Hematopoietic multipotent progenitor cell treated with erythropoietin and hydrocortisone succinate and interleukin-3 and kit ligand, for 15 days (in vitro differentiated cells): ENCODE data around the gene SARM1.
A peak's percentile ranks its signal among the peaks of the same experiment; 100 is the strongest.

Source experiments
- DNase-seq: peaks from one replicate; pipeline ENCODE4 v3.0.0-alpha.2; 2015; ENCODE audit warnings: low spot score

The SARM1 gene

DNA sequence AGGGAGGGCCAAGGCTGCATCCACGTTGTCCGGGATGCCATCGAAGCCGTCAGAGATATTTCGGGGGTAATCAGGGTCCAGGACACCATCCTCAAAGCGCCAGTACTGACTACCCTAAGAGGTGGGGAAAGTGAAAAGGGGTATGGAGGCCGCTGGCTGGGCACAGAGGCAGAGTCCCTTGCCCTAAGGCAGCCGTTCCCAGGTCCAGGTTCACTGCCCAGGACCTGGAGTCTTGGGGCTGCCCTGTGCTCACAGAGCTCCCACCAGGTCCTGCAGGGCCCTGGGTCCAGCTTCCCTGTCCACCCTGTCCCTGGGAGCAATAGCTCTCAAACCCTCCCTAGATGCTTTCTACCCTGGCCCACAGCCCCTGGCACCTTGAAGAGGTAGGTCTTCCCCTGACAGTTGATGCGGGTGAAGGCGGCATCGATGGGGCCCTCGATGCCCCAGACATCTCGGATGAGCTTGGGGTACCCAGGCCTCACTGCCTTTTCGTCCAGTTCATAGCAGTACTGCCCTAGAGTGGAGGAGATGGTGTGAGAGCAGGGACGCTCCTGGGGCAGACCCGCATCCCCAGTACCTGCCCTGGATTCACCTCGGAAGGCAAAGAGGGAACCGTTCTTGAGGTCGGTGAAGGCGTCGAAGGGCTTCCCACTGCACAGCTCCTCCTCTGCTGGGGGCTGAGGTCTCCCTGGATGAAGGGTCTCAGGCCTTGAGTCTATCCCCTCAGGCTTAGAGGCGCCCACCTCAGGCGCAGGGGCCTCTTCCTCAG is 2.4 kb upstream of the SARM1 start:
- no peak for DNase-seq

DNA sequence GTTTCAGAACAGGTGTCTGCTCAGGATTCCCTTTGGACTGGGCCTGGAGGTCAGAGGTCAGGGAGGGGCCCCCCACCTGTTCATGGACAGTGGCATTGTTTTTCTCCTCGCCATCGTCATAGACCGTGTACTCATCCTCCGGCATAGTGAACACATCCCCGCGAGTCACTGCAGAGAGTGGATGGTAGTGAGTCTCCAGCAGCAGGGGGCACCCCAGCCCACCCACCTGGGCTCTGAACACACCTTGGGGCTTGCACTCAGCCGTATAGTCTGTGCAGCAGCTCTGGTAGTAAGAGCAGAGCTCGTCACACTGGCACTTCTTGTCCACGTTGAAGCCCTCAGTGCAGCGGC is 1.8 kb upstream of the SARM1 start:
- DNase-seq: no peak

DNA sequence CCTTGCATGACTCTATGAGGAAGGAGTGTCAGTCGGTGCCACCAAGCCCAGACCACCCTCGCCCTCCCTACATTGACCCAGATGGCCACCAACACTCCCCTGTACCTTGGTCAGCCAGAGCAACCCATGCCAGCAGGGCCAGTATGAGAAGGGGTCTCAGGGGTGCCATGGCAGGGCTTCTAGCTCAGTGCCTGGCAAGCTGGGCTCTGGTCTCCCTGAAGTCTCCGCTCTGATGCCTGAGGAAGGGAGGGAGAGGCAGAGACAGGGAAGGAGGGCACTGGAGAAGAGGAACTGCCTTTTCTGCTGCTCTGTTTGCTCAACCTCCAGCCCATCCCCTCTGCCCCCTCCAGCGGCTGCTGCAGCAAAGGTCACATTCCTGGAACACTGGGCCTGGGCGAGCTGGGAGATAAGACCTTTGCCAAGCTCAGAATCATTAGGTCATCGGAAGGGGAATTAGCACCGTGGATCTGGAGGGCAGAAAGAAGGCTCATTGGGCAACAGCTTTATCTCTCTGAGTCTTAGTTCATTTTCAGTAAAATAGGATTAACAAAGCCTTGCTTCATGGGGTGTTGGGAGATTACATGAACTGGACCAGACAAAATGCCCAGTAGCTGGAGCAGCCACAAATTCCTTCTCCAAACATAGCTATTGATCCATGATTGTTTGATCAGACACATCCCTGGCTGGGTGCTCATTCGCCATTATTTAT is 1.3 kb upstream of the SARM1 start, which contains the start of gene VTN:
Gene VTN, minus strand, starts transcription at position 273 of the 709 bp plus-strand sequence. Its CDS starts 104 bp downstream, at position 169.
- DNase-seq: no peak

DNA sequence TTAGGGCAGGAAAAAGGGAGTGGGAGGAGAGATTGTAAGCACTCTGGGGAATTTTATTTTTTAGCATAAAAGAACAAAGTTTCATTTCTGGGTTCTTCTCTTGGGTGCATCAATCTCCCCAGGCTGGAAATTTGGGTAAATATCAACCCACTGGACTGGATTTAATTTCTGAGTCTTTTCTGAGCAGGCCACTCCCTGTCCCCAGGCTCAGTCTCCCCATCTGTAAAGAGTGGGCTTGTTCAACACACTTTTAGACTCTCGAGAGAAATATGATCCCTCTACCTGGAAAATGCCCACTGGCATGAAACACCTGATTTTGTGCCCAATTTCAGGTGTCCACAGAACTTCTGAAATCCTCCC is 770 bp upstream of the SARM1 start:
- DNase-seq: no peak

DNA sequence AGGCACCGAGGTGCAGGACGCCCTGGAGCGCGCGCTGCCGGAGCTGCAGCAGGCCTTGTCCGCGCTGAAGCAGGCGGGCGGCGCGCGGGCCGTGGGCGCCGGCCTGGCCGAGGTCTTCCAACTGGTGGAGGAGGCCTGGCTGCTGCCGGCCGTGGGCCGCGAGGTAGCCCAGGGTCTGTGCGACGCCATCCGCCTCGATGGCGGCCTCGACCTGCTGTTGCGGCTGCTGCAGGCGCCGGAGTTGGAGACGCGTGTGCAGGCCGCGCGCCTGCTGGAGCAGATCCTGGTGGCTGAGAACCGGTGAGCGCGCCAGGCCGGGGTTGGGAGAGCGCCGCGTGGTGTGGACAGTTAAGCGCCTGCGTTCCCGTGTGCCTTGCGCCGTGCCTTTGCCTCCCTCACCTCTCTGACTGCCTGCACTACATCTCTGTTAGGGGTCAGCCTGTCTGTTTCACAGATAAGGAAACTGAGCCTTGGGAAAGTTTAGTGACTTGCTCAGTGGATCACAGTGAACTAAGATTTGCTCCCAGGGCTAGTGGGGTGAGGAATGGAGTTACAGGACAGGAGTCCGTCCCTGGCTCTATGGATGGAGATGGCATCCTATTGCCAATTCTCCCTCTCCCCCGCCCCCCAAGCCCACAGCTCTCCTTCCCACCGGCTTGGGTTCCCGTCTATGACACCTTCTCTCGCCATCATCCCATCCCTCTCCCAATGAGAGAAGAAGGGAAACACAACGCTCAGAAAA is 880 bp downstream of the SARM1 start:
- DNase-seq: no peak

DNA sequence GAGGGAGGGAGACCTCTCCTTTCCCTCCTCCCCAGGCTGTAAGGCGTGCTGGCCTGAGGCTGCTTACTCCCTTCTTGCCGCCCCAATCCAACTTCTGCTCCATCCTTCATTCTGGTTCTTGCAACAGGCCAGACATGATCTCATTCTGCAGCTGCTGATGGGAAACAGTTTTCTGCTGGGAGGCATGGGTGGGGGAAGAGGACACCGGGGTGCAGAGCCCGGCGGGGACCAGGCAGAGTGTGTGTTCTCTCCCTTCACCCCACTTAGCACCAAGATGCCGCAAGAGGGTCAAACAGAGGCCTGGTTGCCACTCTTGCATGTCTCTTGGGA is 1.4 kb downstream of the SARM1 start:
- DNase-seq: no peak

DNA sequence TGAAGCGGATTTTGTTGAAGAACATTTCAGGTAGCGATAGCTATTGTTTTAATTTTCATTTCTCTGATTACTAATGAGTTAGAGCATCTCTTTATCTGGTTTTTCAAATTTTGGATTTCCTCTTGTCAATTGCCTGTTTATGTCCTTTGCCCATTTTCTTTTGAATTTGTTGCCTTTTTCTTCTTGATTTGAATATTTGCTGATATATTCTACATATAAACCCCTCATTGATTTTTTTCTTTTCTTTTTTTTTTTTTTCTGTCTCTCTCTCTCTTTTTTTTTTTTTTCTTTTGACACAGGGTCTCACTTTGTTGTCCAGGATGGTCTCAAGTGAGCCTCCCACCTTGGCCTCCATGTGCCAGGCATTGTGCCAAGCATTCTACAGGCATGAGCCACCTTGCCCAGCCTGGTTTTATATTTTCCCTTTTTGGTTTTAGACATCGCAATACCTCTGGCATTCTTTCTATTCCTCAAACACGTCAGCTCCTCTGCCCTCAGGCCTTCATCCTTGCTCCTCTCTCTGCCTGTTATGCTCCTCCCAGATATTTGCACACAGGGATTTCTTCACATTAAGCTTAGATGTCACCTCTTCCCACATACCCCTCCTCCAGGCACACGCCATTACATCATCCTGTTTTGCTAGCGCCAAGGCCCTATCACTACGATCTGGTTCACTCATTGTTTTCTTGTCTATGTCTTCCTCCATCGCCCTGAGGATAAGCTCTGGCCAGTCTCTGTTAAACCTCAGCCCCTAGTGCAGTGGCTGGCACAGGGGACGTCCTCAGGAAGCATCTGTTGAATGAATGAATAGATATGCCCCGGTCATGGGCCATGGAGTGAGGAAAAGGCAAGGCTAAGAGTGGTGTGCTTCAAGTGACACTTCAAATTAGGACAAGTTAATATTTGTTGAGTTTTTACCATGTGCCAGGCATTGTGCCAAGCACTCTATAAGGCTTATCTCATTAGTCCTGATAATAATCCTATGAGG is 8.6 kb downstream of the SARM1 start:
- DNase-seq: no peak

DNA sequence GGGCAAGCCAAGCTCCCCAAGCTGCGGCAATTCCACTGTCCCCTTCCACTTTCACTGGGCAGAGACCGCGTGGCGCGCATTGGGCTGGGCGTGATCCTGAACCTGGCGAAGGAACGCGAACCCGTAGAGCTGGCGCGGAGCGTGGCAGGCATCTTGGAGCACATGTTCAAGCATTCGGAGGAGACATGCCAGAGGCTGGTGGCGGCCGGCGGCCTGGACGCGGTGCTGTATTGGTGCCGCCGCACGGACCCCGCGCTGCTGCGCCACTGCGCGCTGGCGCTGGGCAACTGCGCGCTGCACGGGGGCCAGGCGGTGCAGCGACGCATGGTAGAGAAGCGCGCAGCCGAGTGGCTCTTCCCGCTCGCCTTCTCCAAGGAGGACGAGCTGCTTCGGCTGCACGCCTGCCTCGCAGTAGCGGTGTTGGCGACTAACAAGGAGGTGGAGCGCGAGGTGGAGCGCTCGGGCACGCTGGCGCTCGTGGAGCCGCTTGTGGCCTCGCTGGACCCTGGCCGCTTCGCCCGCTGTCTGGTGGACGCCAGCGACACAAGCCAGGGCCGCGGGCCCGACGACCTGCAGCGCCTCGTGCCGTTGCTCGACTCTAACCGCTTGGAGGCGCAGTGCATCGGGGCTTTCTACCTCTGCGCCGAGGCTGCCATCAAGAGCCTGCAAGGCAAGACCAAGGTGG is 9.8 kb downstream of the SARM1 start:
- no peak for DNase-seq

DNA sequence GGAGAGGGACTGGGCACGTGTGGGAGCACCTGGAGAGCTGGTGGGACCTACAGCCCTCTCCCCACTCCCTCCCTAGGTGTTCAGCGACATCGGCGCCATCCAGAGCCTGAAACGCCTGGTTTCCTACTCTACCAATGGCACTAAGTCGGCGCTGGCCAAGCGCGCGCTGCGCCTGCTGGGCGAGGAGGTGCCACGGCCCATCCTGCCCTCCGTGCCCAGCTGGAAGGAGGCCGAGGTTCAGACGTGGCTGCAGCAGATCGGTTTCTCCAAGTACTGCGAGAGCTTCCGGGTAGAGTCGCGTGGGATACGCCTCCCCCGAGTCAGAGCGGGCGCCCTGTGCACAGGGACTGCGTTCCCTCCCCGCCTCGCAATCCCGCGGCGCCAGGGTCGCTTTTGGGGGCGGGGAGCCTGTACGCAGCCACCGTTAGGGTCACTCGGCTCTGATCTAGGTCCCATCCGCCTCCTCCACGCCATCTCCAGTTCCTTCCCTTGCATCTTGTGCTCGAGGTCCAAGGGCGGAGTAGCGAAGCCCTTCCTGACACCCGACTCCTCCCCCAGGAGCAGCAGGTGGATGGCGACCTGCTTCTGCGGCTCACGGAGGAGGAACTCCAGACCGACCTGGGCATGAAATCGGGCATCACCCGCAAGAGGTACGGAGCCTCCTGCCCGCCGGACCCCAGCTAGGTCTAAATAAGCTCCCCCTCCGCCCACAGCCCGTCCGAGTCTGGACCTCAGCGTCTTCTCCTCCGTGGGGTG is 13.0 kb downstream of the SARM1 start:
- DNase-seq: peak; percentile 15

DNA sequence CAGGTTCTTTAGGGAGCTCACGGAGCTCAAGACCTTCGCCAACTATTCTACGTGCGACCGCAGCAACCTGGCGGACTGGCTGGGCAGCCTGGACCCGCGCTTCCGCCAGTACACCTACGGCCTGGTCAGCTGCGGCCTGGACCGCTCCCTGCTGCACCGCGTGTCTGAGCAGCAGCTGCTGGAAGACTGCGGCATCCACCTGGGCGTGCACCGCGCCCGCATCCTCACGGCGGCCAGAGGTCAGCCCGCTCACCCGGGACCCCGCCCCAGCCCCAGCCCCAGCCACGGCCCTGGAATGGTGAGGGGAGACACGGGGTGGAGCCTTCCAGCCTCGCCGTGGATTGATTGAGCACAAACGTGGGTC is 13.5 kb downstream of the SARM1 start:
- no peak for DNase-seq

DNA sequence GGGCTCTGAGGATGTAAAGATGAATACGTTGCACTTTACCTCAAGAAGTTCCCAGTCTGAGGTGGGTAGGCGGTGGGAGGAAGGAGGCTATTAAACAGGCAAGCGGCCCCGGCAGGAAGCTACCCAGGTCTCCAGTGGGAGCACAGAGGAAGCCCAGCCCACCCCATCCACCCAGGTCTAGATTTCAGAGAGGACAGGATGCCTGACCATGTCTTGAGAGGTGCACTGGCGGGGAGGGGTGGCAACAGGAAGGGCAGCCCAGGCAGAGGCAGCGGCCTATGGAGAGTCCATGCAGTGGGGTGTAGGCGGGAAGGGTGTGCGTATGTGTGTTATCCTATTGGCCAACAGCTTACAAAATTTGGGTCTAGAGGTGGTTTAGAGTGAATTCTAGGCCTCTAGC is 13.9 kb downstream of the SARM1 start:
- no peak for DNase-seq

DNA sequence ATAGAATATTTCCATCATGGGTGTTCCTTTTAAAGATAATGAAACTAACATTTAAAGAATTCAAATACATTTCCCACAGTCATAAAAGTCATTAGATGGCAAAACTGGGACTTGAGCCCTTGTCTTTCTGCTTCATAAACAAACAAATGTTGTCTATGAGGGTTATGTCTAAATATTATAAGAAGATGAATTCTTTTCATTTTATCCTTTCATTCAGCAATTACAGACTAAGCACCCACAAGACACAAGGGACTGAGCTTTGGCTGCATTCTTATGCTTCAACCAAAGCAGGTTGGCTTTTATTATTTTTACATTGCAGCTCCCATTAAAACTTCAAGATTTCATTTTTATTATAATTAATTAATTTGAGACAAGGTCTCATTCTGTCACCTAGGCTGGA is 14.9 kb downstream of the SARM1 start:
- DNase-seq: no peak

DNA sequence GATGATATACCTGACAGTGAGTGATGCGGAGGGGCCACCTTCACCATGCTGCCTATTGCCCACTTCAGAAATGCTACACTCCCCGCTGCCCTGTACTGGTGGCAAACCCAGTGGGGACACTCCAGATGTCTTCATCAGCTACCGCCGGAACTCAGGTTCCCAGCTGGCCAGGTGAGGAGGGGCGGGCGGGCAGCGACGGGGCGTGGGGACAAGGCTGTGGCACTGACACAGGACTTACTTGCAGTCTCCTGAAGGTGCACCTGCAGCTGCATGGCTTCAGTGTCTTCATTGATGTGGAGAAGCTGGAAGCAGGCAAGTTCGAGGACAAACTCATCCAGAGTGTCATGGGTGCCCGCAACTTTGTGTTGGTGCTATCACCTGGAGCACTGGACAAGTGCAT is 16.6 kb downstream of the SARM1 start:
- no peak for DNase-seq

DNA sequence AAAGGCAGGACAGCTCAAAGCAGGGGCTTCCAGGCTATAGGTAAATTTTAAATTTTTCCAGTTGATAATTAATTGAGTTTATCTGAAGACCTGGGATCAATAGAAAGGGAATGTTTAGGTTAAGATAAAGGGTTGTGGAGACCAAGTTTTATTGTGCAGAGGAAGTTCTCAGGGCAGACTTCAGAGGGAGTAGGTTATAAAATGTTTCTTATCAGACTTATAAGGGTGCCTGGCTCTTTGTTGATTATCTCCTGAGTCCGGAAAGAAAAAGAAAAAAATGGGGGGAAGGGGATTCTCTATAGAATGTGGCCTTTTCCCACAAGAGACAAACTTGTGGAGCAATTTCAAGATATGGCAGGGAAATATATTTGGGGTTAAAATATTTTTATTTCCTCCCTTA is 18.6 kb downstream of the SARM1 start:
- DNase-seq: no peak

DNA sequence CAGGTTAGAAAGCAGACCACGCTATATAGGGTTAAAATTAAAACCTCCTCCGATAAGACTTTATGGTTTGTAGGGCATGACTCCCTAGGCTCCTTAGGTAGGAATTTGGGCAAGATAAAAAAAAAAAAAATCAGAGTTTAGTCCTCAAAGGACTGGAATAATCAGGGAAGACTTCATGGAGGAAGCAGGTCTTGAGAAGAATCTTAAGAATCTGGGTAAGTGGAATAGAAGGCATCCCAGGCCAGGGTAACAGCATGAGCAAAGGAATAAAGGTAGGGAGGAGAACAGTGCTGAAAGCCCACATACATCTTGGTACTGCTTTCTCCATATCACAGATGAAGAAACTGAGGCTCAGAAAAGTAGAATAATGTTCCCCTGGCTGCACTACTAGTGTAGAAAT is 19.1 kb downstream of the SARM1 start:
- no peak for DNase-seq

DNA sequence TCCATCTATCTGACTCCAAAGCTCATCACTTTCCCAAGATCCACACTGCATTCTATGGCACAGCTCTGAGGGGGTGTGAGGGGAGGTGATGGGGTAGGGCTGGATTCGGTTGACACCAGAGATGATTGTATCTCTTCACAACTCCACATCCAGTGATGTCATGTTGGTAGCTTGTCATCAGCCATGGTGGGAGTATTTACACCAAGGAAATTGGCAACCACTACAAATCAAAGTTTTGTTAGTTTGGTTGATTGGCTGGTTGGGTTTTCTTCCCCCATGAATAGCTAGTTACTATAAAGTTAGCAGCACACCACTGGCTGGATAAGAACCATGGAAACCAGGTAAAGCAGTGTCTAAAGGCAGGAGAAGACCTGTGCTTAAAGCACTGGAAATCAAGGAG is 19.5 kb downstream of the SARM1 start:
- DNase-seq: no peak

DNA sequence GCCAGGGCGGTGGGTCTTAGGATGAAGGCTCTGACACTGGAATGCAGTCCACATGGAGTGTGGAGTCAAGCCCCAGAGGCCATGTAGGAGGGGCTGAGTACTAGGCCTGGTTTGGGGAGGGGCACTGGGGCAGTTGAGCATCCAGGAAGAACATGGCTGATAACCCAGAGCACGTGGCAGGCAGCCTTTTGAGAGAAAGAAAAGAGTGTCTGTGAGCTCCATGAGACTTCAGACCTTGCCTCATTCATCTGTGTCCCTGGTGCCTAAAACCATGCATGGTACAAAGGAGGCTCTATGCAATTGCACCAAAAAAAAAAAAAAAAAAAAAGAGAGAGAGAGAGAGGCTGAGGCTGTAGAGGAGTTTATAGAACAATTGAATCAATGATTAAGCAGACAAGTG is 19.9 kb downstream of the SARM1 start:
- no peak for DNase-seq

DNA sequence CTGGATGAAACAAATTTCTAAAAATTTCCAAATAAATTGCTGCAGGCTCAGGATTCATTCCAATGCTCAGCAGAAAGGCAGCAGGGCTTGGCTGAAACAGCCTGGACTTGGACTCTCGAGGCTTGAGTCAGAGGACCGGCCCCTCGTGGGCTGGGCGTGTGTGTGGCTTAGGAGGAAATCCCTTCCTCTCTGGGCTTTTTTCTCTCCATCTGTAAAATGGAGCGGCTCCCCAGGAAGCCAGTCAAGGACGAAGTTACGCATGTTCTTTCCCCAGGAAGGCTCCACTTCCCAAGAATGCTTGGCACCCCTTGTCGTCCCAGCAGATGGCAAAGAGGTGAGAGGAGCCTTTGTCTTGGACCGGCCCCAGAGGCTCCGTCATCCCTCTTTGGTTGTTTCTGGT is 21.0 kb downstream of the SARM1 start:
- no peak for DNase-seq

DNA sequence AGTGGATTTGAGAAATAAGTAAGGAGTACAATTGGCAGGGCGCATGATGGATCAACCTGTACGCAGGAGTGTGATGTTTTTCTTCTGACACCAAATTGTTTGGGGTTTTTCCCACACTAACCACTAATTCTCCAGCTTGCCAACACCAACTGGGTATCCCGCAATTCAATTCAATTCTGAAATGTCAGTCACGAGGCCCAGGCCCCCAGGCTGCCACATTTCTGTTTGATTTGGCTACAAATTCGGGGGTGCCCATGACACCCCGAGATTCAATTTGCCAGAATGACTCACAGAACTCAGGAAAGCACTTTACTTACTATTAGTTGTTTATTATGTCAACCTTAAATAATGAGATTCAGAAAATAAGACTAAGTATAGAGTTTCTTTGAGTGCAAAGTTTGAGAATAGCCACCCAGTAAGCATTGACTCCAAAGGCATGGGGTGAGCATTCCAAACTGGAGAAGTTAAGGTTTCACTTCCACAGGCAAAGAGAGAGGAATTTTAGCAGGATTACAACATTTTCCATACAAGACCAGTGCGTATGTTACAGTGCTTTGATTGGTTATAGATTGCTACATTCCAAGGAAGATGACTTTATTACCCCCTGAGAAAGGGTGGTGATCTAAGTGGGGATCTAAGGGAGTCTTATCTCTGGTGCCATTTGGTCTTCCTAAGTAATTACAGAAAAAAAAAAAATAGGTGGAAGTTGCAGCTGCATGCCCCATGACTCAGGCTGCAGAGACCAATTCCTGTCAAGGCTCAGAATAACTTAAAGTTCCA is 23.0 kb downstream of the SARM1 start:
- no peak for DNase-seq

DNA sequence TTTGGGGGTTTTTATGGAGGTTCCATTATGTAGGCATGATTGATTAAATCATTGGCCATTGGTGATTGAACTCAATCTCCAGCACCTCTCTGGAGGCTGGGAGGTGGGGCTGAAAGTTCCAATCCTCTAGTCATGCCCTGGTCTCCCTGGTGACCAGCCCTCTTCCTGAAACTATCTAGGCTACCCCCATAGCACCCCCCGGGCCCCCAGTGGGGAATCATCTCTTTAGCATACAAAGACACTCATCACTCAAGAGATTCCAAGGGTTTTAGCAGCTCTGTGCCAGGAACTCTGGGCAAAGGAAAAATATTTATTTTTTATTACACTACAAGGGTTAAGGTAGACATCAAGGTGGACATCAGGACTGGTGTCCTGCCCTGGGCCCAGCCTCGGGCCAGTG is 23.9 kb downstream of the SARM1 start:
- DNase-seq: no peak
